NCI-H146 (cell line): Measurements from ENCODE around the gene ZDHHC14.
"Not testable (repeated sequence)": the region's sequence is repeated elsewhere in the genome, so short reads cannot be mapped to it uniquely, and the experiment has no call there.

Experiments
- DNase-seq: peaks from one replicate; lab custom pipeline; 2025; lab: John Stamatoyannopoulos, UW

Gene ZDHHC14

DNA sequence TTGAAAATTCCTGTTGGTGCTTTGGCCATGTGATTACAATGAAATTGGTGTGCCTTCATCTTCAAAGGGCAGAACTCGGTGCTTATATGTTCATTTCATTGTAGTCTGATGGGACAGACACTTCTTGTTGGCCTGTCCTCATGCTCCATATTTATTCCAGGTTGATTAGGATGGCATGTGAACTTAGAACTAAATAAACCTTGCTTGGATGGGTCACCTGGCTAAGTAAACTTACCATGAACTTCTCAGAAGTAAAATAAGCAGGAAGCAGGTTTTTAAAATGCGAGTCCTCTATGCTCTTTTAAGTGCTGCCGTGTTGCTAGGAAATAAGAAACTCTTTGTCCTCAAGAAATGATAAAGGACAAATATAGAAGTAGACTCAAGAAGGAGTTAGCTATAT lies 26.7 kb downstream of the ZDHHC14 start:
- DNase-seq: no peak

DNA sequence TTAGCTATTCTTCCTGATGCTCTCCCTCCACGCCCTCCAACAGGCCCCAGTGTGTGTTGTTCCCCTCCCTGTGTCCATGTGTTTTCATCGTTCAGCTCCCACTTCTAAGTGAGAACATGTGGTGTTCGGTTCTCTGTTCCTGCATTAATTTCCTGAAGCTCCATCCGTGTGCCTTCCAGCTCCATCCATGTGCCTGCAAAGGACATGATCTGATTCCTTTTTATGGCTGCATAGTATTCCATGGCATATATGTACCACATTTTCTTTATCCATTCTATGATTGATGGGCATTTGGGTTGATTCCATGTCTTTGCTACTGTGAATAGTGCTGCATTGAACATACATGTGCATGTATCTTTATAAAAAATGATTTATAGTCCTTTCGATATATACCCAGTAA lies 27.4 kb downstream of the ZDHHC14 start:
- not testable (repeated sequence) for DNase-seq

DNA sequence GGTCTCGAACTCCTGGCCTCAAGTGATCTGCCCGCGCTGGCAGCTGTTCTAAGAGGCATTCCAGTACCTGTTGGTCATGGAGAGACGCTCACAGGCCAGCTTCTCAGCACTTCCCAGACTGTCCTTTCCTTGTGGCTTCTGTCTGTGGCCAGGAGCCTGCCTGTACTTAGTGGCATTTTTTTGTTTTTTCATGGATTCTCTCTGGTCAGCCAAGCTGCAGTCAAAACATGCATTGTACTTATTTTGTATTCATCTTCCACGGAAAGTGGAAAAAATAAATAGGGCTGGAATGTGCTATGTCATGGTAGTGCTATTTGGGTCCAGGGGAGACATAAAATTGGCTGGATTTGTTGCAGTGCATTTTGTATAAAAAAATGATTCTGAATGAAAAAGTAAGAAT lies 29.1 kb downstream of the ZDHHC14 start:
- DNase-seq: no peak

DNA sequence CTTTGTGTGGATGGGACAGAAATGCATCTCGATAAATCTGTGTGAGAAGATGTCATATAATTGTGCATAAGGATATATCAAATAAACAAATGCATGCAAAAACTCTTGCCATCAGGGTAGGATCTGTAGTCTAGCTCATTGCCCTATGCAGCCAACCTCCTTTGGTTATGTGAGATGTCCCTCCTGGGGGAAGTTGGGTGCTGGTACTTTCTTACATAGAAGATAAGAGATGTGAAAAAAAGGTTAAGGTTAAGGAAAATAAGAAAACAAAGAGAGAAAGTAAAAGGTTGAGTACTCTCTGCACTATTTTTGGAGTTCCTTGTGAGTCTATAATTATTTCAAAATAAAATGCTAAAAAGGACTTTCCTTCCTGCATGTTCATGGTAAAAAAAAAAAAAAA lies 30.4 kb downstream of the ZDHHC14 start:
- no peak for DNase-seq

DNA sequence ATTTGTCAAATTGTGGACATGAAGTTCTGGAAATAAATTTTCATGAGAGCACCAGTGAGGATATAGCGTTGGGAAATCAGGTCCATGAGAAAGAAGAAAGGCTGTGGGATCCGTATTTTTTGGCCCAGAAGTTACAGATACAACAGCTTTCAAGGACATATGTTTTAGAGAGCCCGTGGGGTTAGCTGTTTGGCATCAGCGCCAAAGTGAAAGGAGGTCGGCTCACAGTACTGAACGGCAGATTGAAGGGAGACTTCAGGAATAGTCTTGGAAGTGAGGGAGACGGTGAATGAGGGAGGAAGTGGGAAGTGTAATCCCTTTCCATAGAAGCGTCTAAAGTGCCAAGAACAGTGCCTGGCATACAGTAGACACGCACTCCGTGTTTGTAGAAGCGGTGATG lies 31.8 kb downstream of the ZDHHC14 start:
- no peak for DNase-seq

DNA sequence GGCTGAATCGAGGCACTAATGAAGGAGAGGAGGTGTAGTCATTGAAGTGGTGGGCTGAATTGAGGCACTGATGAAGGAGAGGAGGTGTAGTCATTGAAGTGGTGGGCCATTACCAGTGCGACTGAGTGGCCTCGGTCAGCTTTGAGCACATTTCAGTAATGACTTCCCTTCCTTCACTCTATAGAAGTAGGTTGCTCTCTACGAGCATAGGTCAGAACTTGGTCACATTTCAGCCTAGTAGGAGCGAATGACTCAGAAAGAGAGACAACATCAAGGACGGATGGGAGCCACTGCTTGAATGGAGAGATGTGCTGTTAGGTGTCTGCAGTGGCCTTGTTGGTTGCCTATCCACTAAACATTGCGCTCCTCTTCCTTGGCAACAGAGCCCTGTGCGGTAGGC lies 39.5 kb downstream of the ZDHHC14 start:
- no peak for DNase-seq

DNA sequence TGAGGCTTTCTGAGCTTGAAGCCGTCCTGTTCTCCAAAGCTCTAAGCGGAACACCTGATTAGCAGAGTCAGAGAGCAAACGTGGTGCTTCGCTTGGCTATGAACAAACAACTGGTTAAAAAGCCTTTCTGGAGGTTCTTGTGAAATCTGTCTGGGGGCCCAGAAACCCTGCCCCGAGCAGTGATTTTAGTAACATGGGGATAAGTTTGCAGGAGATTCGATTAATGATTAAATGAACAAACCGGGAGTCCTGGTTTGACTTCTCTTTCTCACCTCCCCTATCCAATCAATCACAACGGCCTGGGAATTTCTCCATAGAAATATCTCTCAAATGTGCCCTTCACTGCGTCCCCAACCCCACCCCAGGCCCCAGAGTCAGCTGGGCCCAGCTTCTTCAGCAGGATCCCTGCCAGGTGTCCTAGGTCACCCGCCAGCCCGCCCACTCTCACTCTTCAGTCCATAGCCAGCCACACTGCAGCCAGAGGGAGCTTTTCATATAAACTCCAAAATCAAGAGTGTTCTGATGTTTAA lies 43.6 kb downstream of the ZDHHC14 start:
- DNase-seq: no peak

DNA sequence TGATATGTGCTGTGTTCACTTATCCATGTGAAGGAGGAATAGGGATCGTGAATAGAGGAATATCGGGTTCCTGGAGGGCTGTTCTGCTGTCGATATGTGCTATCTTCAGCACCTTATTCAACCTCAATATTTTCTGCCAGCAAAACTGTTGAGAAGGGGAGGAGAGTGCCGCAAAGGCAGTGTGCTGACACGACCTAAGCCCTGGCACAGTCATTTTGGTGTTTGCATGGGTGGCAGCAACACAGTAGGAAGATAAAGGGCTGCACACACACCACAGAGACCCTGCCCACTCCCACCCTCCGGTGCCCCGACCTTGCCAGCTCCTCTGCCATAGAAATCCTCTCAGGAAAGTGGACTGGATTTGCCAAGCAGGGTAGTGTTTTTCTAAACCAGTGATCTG lies 47.0 kb downstream of the ZDHHC14 start:
- DNase-seq: no peak

DNA sequence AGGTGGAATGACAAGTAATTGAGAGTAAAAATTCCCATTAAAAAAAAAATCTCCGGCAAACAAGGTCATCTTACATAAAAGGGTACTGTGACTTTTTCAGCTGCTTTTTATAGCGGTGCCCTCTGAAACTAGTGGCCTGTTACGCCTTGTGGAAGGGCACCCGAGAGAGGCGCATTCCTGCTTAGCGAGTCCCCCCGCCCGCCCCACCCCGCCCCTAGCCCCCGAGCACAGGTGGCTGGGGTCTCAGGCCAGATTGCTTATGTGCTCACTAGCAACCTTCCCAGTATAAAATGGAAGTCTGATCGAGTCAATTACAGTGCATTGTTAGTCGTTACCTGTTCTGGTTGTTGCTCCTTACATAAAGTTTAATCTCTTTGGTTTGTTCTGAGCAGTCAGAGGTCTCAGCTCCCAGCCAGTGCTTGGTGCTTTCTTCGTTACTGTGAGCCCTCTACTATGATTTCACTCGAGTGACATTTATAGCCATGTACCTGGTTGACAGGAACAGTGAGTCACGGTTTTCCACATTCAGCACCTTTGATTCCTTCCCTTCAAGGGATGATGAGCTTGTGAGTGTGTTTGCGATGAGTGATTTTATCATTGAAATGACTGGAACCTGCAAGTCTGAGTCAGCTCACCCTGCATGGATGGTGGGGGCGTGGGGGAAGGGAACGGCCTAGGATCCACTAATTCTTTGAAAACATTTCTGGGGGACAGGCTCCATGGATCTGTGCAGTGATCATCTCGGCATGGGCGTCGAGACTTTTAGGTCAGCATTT lies 47.6 kb downstream of the ZDHHC14 start:
- DNase-seq: no peak

DNA sequence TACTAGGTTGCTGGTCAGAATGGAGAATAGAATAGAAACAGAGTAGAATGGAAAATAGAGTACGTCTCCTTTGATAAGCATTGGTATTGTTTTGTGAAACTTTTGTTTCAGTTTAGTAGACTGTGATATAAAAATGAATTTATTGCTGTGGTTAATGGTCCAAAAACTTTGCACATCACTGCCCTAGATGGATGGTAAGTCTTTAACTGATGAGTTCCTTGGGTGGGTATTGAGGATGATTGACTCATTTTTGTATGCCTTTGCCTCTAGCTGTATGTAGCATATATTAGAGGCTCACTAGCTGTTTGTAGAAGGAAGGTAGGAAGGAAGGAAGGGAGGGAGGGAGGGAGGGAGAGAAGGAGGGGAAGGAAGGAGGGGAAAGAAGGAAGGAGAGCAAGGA lies 48.3 kb downstream of the ZDHHC14 start:
- no peak for DNase-seq

DNA sequence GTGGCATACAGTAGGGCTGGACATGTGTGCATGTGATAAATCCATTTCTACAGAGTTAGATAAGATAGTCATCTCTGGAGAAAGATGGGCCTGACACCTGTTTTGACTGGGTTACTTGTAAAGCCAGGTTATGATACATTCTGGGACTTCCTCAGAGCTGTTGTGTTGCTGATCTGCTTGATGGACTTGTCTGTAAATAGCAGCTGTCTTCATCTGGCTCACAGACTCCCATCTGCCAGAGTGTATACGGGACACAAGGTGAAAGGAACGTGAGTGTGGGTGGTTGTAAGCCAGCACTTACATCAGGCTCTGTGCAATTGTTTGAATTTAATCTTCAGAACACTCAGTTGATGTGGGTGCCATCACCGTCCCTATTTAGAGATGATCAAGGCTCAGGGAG lies 49.8 kb downstream of the ZDHHC14 start:
- DNase-seq: no peak

DNA sequence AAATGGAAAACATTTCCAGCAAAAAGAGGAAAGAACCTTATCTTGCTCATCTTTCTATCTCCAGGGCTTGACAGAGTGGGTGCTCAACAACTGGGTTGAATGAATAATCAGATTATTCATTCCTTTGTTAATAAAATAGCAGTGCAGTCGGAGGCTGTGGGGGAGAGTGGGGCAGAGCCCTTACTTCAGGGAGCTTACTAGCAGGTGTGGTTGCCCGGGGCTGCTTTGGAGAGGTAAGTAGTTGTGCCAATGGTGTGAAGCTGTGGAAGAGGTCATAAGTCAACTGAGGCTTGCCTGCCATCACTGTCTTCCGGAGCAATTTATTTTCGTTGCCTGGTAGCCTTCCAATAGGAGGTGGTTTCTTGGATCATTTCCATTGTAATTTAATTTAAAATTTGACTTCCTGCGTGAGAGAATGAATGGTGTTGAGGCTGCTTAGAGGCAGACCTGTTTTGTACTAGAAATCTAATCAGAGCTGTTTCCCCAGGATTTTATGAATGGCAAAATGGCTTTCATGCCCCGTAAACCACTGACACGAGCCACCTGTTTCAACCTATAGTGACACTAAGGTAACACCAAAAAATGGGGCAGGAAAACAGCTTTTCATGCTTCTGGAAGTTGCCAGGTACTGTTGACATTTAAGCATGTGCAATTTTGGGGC lies 51.4 kb downstream of the ZDHHC14 start:
- no peak for DNase-seq

DNA sequence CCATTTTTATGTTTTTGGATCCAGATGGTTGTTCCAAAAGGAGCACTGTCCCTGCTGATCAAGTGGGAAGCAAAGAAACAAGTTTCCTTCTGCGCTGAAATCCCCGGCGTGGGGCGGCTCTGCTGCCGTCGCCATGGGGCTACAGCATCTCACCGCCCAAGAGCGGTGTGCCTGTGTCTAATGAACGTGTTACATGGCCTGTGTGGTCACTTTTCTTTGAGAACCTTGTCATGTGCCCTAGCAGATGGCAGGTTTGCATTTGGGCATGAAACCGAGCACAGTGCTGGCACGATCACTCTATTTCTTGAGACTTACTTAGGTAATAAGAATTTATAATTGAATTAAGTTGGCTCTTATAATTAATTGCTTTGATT lies 51.9 kb downstream of the ZDHHC14 start:
- DNase-seq: no peak

DNA sequence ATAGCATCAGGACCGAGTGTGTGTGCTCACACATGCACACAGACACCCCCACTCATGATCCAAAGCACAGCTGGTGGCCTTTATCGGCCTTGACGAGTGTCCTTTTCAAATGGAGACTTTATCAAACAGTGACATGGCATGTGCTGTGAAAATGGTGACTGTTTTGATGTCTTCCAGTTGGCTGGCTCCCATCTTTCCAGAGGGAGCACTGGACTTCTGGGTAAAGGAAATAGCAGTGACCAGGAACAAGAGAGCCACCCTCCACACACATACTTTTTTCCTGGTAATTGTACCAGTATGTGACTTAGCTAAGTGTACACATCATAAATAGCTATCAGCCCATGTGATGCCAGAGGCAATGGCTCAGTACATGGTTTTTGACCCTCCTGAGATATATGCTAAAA lies 52.7 kb downstream of the ZDHHC14 start:
- DNase-seq: no peak

DNA sequence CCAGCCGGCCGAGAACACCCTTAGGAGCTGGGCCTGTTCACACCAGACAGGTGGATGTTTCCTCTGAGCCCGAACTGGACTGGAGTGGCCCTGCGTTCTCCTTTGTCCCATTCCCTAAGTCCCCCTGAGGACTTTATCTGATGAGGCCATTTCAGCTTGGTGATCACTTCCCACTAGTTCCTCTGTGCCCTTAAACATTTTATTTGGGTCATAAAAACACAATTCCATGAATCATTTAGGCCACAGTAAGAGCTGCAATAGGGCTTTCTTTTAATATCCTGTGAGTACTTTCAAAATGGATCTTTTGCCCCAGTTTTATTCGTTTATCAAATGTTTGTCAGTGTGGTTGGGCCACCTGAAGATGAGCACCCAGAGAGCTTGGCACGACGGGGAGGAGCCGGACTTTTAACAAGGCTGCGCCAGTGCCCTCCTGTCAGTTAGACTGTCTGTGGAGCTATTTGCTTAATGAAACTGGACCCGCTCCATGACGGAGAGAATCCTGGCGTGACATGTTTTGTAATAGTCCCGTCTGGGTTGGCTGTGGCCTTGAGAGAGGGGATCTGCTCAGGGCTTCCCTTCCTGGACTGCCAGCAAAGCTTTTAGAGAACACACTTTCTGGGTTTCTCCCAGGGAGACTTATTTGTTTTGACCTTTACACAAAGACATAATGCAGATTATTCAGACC lies 53.5 kb downstream of the ZDHHC14 start:
- no peak for DNase-seq

DNA sequence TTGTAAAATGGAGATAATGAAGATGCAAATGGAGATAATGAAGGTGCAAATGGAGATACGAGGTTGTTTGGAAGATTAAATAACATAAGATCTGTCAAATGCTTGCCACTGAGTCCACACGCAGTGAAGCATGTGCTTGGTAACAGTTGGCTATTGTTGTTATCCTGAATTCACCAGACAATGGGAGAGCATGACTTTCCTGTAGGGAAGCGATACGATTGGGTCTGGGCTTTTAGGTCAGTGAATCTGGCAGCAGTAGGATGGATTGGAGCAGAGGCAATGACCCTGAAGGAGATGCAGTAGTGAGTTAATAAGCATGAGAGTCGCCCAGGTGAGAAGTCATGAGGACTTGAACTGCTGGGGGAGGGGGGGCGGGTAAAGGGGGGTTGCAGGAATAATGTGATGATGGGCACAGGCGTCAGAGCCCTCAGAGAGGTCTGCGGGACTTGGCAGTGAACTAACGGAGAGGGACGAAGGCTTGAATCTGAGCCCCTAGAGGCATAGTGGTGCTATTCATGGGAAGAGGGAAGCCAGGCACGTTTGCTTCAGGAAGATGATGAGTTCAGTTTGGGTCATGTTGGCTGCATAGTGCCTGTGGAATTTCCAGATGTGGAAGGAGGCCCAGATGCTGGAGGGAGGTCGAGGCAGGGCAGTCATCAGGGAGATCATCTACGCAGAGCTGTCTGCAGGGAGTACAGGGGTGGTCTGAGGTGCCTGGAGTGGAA lies 55.4 kb downstream of the ZDHHC14 start:
- DNase-seq: no peak

DNA sequence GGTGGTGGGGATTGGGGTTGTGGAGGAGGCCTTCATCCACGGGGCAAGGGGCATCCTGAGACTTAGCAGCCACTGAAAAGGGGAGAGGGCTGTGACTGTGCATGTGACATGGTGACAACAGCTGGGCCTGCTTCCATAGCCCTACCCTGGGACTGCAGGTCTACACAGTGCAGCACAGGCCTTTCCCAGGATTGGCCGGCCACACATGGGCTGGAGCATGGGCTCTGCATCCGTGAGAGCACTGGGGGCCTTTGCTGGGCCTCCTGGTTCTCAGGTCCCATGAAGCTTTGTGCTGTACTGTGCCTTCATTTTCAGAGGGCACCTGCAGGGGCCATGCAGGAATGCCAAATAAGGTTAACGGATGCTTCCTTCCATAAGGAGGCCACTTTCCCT lies 56.0 kb downstream of the ZDHHC14 start:
- no peak for DNase-seq

DNA sequence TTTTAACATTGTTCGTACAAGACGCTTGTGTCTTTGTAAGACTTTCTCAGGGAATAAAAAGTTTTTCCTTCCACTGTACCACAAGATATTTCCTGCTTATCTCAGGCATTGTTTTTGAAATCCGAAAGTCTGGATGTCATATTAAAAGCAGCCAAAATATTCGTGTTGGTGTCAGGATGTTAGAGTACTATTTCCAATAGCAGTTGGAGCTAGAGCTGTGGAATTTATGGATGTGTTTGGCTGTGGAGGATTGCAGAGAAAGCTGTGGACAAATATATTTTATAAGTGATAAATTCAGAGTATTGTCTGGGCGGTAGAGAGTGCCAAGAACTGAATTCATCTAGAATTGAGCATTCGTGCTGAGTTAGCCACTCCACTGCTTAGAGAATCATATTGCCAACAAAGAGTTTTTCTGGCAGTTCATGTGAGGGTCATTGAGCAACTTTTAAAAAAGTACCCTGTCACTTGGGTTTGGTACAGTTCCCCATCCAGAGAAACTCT lies 57.7 kb downstream of the ZDHHC14 start:
- DNase-seq: no peak

DNA sequence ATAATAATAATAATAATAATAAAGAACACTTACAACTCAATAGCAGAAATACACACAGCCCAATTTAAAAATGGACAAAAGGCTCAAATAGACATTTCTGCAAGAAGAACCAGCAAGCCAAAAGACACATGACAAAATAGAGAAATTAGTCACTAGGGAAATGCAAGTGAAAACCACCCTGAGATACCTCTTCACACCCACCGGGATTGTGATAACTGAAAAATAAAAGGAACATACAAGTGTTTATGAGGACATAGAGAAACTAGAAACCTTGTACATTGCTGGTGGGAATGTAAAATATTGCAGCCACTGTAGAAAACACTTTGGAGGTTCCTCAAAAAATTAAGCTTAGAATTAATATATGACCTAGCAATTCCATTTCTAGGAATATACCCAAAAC lies 59.2 kb downstream of the ZDHHC14 start:
- no peak for DNase-seq

DNA sequence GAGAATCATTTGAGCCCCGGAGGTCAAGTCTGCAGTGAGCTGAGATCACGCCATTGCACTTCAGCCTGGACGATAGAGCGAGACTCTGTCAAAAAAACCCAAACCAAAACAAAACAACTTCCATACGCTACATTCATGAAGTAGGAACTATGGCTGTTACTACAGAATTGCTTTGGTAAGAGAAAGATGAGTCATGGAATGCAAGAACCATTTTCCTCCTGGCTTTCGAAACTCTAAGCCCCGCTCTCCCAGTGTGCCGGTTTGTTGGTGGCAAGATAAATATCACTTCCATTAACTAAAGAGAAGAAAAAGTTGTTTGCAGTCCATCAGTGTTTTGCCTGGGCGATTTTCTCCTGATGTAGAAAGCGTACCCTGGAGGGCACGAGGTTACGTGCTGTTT lies 61.3 kb downstream of the ZDHHC14 start:
- DNase-seq: no peak

DNA sequence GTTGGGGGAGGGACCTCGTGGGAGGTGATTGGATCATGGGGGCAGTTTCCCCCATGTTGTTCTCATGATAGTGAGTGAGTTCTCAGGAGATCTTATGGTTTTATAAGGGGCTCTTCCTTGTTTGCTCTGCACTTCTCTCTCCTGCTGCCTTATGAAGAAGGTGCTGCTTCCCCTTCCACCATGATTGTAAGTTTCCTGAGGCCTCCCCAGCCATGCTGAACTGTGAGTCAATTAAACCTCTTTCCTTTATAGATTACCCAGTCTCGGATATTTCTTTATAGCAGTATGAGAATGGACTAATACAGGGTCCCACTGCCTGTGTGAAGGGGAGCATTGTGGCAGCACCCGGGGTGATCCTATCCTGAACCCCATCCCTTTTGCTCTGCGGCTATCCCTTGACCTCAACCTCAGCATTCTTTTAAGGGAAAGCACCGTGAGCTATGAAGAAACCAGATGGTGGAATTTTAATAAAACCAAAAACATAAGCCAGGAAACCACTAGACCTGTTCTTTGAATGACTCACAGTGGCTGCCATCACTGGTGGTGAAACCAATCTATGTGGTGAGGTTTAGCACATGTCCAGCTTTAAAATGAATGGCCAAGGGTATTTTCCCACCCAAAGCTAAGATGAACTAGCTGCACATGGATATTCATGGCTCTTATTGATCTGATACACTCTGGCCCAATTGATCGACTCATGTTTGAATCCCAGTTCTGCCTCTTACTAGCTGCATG lies 62.2 kb downstream of the ZDHHC14 start:
- DNase-seq: no peak
